ENCODE data around the gene THUMPD1. TPM values are rescaled to one million over a fixed set of nuclear protein-coding genes. Genes with fewer than 3 reads are reported as not detected.
"Not testable (repeated sequence)": the region's sequence is repeated elsewhere in the genome, so short reads cannot be mapped to it uniquely, and the experiment has no call there.

THUMPD1 gene
- total RNA-seq, 1 donor from 2014 or later, result 95.8 TPM

GRCh38 chr16:20760346-20760745 lies 18.7 kb upstream of the THUMPD1 start:
- DNase-seq (ENCODE audit: low spot score), result no peak
- H4K20me1 ChIP-seq (ENCODE audit: low read depth), result no peaks in the 10 kb centered on the region
- no peak overlapping the region for H3K4me3 ChIP-seq
- TF ChIP-seq EZH2 (IDR thresholded peaks at IDR 0.05), result no peak
- TF ChIP-seq EZH2phosphoT487 (IDR thresholded peaks at IDR 0.05), result no peak
- TF ChIP-seq CTCF (IDR thresholded peaks at IDR 0.05), result no peak
- H3K27me3 Mint-ChIP-seq (ENCODE audit: insufficient read depth, low read depth), result peaks cover 4% of the 10 kb centered on the region
- no peaks in the 10 kb centered on the region for H3K27me3 ChIP-seq
- H3K27ac Mint-ChIP-seq, result no peak overlapping the region
- H3K9ac ChIP-seq, result no peak overlapping the region
- no peak overlapping the region for H2AFZ ChIP-seq (replicated peaks)
- H3K4me2 ChIP-seq, result no peak overlapping the region
- no peak overlapping the region for H3K4me3 Mint-ChIP-seq
- H3K79me2 ChIP-seq (ENCODE audit: low read depth), result no peaks in the 10 kb centered on the region
- no peaks in the 10 kb centered on the region for H3K4me1 ChIP-seq
- no peaks in the 10 kb centered on the region for H3F3A ChIP-seq (ENCODE audit: low read depth)
- H3K9me3 Mint-ChIP-seq, result peaks cover 8% of the 10 kb centered on the region
- peaks cover 4% of the 10 kb centered on the region for H3K9me3 ChIP-seq (ENCODE audit: low read depth)
- H3K36me3 Mint-ChIP-seq, result no peaks in the 10 kb centered on the region
- no peaks in the 10 kb centered on the region for H3K36me3 ChIP-seq
- H3K27ac ChIP-seq, result no peak overlapping the region
- peaks cover 5% of the 10 kb centered on the region for H3K4me1 Mint-ChIP-seq

GRCh38 chr16:20755799-20756198 lies 14.2 kb upstream of the THUMPD1 start:
- not testable (repeated sequence) for H2AFZ ChIP-seq (replicated peaks); H4K20me1 ChIP-seq (ENCODE audit: low read depth); DNase-seq (ENCODE audit: low spot score); H3K4me1 Mint-ChIP-seq; H3K79me2 ChIP-seq (ENCODE audit: low read depth); H3K4me3 ChIP-seq; H3K4me2 ChIP-seq; H3K36me3 ChIP-seq; H3F3A ChIP-seq (ENCODE audit: low read depth); H3K4me1 ChIP-seq; H3K27ac ChIP-seq; H3K4me3 Mint-ChIP-seq; H3K27ac Mint-ChIP-seq; H3K27me3 ChIP-seq; H3K9me3 Mint-ChIP-seq; H3K36me3 Mint-ChIP-seq; H3K9ac ChIP-seq; H3K27me3 Mint-ChIP-seq (ENCODE audit: insufficient read depth, low read depth); H3K9me3 ChIP-seq (ENCODE audit: low read depth)

GRCh38 chr16:20755238-20755637 lies 13.6 kb upstream of the THUMPD1 start:
- Histone ChIP-seq H3K27ac (no peak overlapping the region), H3K27me3 (no peaks in the 10 kb centered on the region), H3K9ac (no peak overlapping the region), H3K4me2 (no peak overlapping the region), H4K20me1 (ENCODE audit: low read depth) (no peaks in the 10 kb centered on the region), H3F3A (ENCODE audit: low read depth) (no peaks in the 10 kb centered on the region), H3K9me3 (ENCODE audit: low read depth) (no peaks in the 10 kb centered on the region), H3K4me3 (no peak overlapping the region), H3K79me2 (ENCODE audit: low read depth) (no peaks in the 10 kb centered on the region), H2AFZ (replicated peaks) (no peak overlapping the region), H3K36me3 (no peaks in the 10 kb centered on the region), H3K4me1 (no peaks in the 10 kb centered on the region)
- DNase-seq (ENCODE audit: low spot score), result no peak
- no peaks in the 10 kb centered on the region for H3K9me3 Mint-ChIP-seq
- H3K36me3 Mint-ChIP-seq, result no peaks in the 10 kb centered on the region
- H3K27me3 Mint-ChIP-seq (ENCODE audit: insufficient read depth, low read depth), result no peaks in the 10 kb centered on the region
- no peak overlapping the region for H3K4me3 Mint-ChIP-seq
- TF ChIP-seq CTCF (IDR thresholded peaks at IDR 0.05), result no peak
- no peak for TF ChIP-seq EZH2 (IDR thresholded peaks at IDR 0.05)
- TF ChIP-seq EZH2phosphoT487 (IDR thresholded peaks at IDR 0.05), result no peak
- H3K4me1 Mint-ChIP-seq, result no peaks in the 10 kb centered on the region
- no peak overlapping the region for H3K27ac Mint-ChIP-seq

GRCh38 chr16:20753727-20754126 lies 12.1 kb upstream of the THUMPD1 start:
- Mint-ChIP-seq H3K36me3 (no peaks in the 10 kb centered on the region), H3K9me3 (no peaks in the 10 kb centered on the region), H3K27ac (no peak overlapping the region), H3K4me1 (no peaks in the 10 kb centered on the region), H3K4me3 (no peak overlapping the region), H3K27me3 (ENCODE audit: insufficient read depth, low read depth) (no peaks in the 10 kb centered on the region)
- no peaks in the 10 kb centered on the region for H3F3A ChIP-seq (ENCODE audit: low read depth)
- no peaks in the 10 kb centered on the region for H3K4me1 ChIP-seq
- no peak overlapping the region for H3K27ac ChIP-seq
- no peaks in the 10 kb centered on the region for H4K20me1 ChIP-seq (ENCODE audit: low read depth)
- H3K4me2 ChIP-seq, result no peak overlapping the region
- H3K9me3 ChIP-seq (ENCODE audit: low read depth), result no peaks in the 10 kb centered on the region
- H2AFZ ChIP-seq (replicated peaks), result no peak overlapping the region
- H3K27me3 ChIP-seq, result no peaks in the 10 kb centered on the region
- H3K36me3 ChIP-seq, result no peaks in the 10 kb centered on the region
- DNase-seq (ENCODE audit: low spot score), result no peak
- no peaks in the 10 kb centered on the region for H3K79me2 ChIP-seq (ENCODE audit: low read depth)
- no peak overlapping the region for H3K4me3 ChIP-seq
- no peak overlapping the region for H3K9ac ChIP-seq
- TF ChIP-seq CTCF (IDR thresholded peaks at IDR 0.05) (no peak), EZH2phosphoT487 (IDR thresholded peaks at IDR 0.05) (no peak), EZH2 (IDR thresholded peaks at IDR 0.05) (no peak)
